ENCODE results near the gene NSMCE1. TPM values are rescaled to one million over a fixed set of nuclear protein-coding genes. Genes with fewer than 3 reads are reported as not detected.

Gene NSMCE1
- total RNA-seq, 1 experiment from 2014 or later = 106 TPM

GRCh38 chr16:27190316-27190871, 78.2 kb downstream of the NSMCE1 start:
- no peak overlapping the region for H3K27ac Mint-ChIP-seq (ENCODE audit: low read depth, unreplicated experiment)
- BruUV-seq (replicated peaks) = no TSS peak
- CTCF ChIA-PET = interaction anchor here (0.6 to 1.5 kb wide), 3 partner anchors 9 to 397 kb away, joined by 3 to 4 read pairs (median 3); no protein-coding TSS in a partner anchor
- no peak overlapping the region for H3K4me3 Mint-ChIP-seq (ENCODE audit: unreplicated experiment)
- peaks cover 11% of the 10 kb centered on the region for H3K27me3 Mint-ChIP-seq (ENCODE audit: insufficient read depth, unreplicated experiment)
- no peak for DNase-seq (ENCODE audit: unreplicated experiment)
- H3K9me3 Mint-ChIP-seq (ENCODE audit: unreplicated experiment) = no peaks in the 10 kb centered on the region
- intact Hi-C loops (cut with micrococcal nuclease) = no loop called here
- TF ChIP-seq, protein P1, sequence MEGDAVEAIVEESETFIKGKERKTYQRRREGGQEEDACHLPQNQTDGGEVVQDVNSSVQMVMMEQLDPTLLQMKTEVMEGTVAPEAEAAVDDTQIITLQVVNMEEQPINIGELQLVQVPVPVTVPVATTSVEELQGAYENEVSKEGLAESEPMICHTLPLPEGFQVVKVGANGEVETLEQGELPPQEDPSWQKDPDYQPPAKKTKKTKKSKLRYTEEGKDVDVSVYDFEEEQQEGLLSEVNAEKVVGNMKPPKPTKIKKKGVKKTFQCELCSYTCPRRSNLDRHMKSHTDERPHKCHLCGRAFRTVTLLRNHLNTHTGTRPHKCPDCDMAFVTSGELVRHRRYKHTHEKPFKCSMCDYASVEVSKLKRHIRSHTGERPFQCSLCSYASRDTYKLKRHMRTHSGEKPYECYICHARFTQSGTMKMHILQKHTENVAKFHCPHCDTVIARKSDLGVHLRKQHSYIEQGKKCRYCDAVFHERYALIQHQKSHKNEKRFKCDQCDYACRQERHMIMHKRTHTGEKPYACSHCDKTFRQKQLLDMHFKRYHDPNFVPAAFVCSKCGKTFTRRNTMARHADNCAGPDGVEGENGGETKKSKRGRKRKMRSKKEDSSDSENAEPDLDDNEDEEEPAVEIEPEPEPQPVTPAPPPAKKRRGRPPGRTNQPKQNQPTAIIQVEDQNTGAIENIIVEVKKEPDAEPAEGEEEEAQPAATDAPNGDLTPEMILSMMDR (IDR thresholded peaks at IDR 0.05; ENCODE audit: unreplicated experiment) = no peak
- peaks cover 4% of the 10 kb centered on the region for H3K4me1 Mint-ChIP-seq (ENCODE audit: insufficient read depth, unreplicated experiment)
- POLR2A ChIA-PET = interaction anchor here (0.7 to 0.9 kb wide), 2 partner anchors 14 to 136 kb away, joined by 3 read pairs; no protein-coding TSS in a partner anchor
- peaks cover 7% of the 10 kb centered on the region for H3K36me3 Mint-ChIP-seq (ENCODE audit: insufficient read depth, unreplicated experiment)

DNA sequence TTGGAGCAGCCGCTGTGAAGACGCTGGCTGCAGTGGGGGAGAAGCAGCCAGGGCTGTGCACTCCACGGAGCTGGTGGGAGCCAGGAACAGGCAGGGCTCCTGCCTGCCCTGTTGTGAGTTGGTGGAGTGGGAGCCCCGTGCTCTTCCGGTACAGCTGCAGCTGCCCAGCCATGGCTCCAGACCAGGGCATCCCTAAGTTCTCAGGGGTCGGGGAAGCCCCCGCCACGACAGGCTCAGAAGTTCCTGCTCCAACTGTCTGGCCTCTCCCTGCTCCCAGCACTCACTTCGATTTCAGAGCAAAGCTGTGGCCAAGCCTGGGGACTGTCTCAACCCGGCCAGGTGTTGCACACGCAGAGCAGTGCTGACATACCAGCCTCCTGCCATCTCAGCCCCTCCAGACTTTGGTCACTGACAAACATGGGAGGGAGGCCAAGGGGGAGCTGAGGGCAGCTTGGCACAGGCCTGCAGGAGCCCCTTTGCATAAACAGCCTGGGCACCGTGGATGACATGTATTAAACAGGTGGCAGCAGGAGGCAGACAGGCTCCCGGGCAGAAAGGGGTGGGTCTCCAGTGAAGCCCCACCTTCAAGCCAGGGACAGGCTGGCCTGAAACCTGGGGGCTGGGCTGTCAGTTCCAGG, 79.1 kb downstream of the NSMCE1 start:
- intact Hi-C loops (cut with micrococcal nuclease) = no loop called here
- Mint-ChIP-seq H3K9me3 (ENCODE audit: unreplicated experiment) (no peaks in the 10 kb centered on the region), H3K4me3 (ENCODE audit: unreplicated experiment) (no peak overlapping the region), H3K36me3 (ENCODE audit: insufficient read depth, unreplicated experiment) (peaks cover 7% of the 10 kb centered on the region), H3K27ac (ENCODE audit: low read depth, unreplicated experiment) (no peak overlapping the region), H3K4me1 (ENCODE audit: insufficient read depth, unreplicated experiment) (no peaks in the 10 kb centered on the region), H3K27me3 (ENCODE audit: insufficient read depth, unreplicated experiment) (peaks cover 11% of the 10 kb centered on the region)
- no TSS peak for BruUV-seq (replicated peaks)
- POLR2A ChIA-PET = no interaction called here
- no peak for DNase-seq (ENCODE audit: unreplicated experiment)
- TF ChIP-seq, protein P1 (IDR thresholded peaks at IDR 0.05; ENCODE audit: unreplicated experiment) = no peak
- CTCF ChIA-PET = interaction anchor here (0.6 to 1.5 kb wide), 2 partner anchors 35 to 396 kb away, joined by 3 to 4 read pairs; no protein-coding TSS in a partner anchor

DNA sequence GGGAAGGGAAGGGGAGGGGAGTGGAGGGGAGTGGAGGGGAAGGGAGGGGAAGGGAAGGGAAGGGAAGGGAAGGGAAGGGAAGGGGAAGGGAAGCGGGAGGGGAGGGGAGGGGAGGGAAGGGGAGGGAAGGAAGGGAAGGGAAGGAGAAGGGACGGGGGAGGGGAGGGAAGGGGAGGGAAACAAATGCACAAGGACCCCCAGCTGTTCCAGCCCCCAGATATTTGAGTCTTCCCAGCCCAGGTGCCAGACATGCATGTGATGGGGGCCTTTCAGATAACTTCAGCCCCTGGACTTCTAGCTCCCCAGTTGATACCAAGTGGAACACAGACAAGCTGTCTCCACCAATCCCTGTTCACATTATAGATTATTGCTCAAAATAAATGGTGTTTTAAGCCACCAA, 79.9 kb downstream of the NSMCE1 start:
- peaks cover 11% of the 10 kb centered on the region for H3K27me3 Mint-ChIP-seq (ENCODE audit: insufficient read depth, unreplicated experiment)
- intact Hi-C loops (cut with micrococcal nuclease) = no loop called here
- no peak overlapping the region for H3K4me3 Mint-ChIP-seq (ENCODE audit: unreplicated experiment)
- TF ChIP-seq, protein P1 (IDR thresholded peaks at IDR 0.05; ENCODE audit: unreplicated experiment) = no peak
- no peaks in the 10 kb centered on the region for H3K4me1 Mint-ChIP-seq (ENCODE audit: insufficient read depth, unreplicated experiment)
- BruUV-seq (replicated peaks) = no TSS peak
- H3K9me3 Mint-ChIP-seq (ENCODE audit: unreplicated experiment) = no peaks in the 10 kb centered on the region
- H3K27ac Mint-ChIP-seq (ENCODE audit: low read depth, unreplicated experiment) = no peak overlapping the region
- H3K36me3 Mint-ChIP-seq (ENCODE audit: insufficient read depth, unreplicated experiment) = peaks cover 7% of the 10 kb centered on the region
- CTCF ChIA-PET = interaction anchor here (0.6 kb wide), 2 partner anchors 9 to 1316 kb away, joined by 3 to 5 read pairs; no protein-coding TSS in a partner anchor
- no peak for DNase-seq (ENCODE audit: unreplicated experiment)
- POLR2A ChIA-PET = interaction anchor here (0.7 kb wide), 1 partner anchor 265 kb away, joined by 3 read pairs; no protein-coding TSS in a partner anchor

GRCh38 chr16:27185776-27186130, 82.8 kb downstream of the NSMCE1 start:
- BruUV-seq (replicated peaks) = no TSS peak

More at GRCh38 chr16:27185776-27186130, 82.8 kb downstream of the NSMCE1 start:
- Mint-ChIP-seq H3K4me3 (ENCODE audit: unreplicated experiment) (no peak overlapping the region), H3K36me3 (ENCODE audit: insufficient read depth, unreplicated experiment) (no peaks in the 10 kb centered on the region), H3K9me3 (ENCODE audit: unreplicated experiment) (no peaks in the 10 kb centered on the region), H3K27me3 (ENCODE audit: insufficient read depth, unreplicated experiment) (peaks cover 28% of the 10 kb centered on the region), H3K4me1 (ENCODE audit: insufficient read depth, unreplicated experiment) (no peaks in the 10 kb centered on the region), H3K27ac (ENCODE audit: low read depth, unreplicated experiment) (no peak overlapping the region)
- TF ChIP-seq, protein P1 (IDR thresholded peaks at IDR 0.05; ENCODE audit: unreplicated experiment) = no peak
- POLR2A ChIA-PET = interaction anchor here (0.6 kb wide), 1 partner anchor 42 kb away, joined by 3 read pairs; no protein-coding TSS in a partner anchor
- intact Hi-C loops (cut with micrococcal nuclease) = no loop called here
- no peak for DNase-seq (ENCODE audit: unreplicated experiment)
- CTCF ChIA-PET = no interaction called here

Data from MCF 10A (cell line).